Stomach (tissue), 9 donors: ENCODE data around the gene NDC1. TPM values are rescaled to one million over a fixed set of nuclear protein-coding genes. Genes with fewer than 3 reads are reported as not detected.

ENCODE experiments used
- DNase-seq, 2 donors: peaks; one replicate each; pipeline versions ENCODE4 v3.0.0 to v3.0.0-alpha.2; 2013 to 2019
- H3K27ac ChIP-seq, 5 donors: fragments of 200-600 bp in 4 of 5; sonication (generic) in 4 of 5; one replicate each; pipeline ENCODE4 v1.5.1; 2013 to 2019; ENCODE audit warnings: mild to moderate bottlenecking in 1 of 5, moderate library complexity in 1 of 5
- H3K27me3 ChIP-seq, 3 donors: fragments of 200-600 bp; sonication (generic); one replicate each; pipeline ENCODE4 v1.5.1; 2017 to 2019; ENCODE audit warnings: mixed run types in 1 of 3
- H3K36me3 ChIP-seq, 4 donors: fragments of 200-600 bp; sonication (generic); 1 replicate in 3 of 4; 2 replicates in 1 of 4; pipeline ENCODE4 v1.5.1; 2016 to 2019
- H3K4me1 ChIP-seq, 4 donors: fragments of 200-600 bp; sonication (generic); one replicate each; pipeline ENCODE4 v1.5.1; 2016 to 2019
- H3K4me3 ChIP-seq, 4 donors: fragments of 200-600 bp; sonication (generic) in 3 of 4; one replicate each; pipeline ENCODE4 v1.5.1; 2016 to 2019; ENCODE audit warnings: mild to moderate bottlenecking in 1 of 4
- H3K9me3 ChIP-seq, 4 donors: fragments of 200-600 bp; sonication (generic); one replicate each; pipeline ENCODE4 v1.5.1; 2016 to 2019
- CTCF ChIP-seq, 7 experiments: fragments of 450-650 bp in 4 of 7; fragments of 200-600 bp in 3 of 7; sonication (generic) in 3 of 7; IDR thresholded peaks; one replicate each; pipeline ENCODE4 v1.5.1; 2016 to 2019; ENCODE audit warnings: antibody characterized with exemption in 7 of 7, control low read depth in 2 of 7, mild to moderate bottlenecking in 1 of 7
- EP300 ChIP-seq: sonication (generic); formaldehyde crosslinking; IDR thresholded peaks from one replicate; pipeline ENCODE4 v1.6.1; 2017; ENCODE audit warnings: antibody characterized with exemption
- POLR2A ChIP-seq, 4 donors: fragments of 450-650 bp; IDR thresholded peaks; one replicate each; pipeline ENCODE4 v1.6.1; 2016; ENCODE audit warnings: antibody characterized with exemption in 4 of 4, control low read depth in 2 of 4, mild to moderate bottlenecking in 1 of 4, moderate library complexity in 1 of 4
- POLR2AphosphoS5 ChIP-seq, 3 donors: sonication (generic); formaldehyde crosslinking; IDR thresholded peaks; one replicate each; pipeline ENCODE4 v1.6.1; 2016; ENCODE audit warnings: antibody characterized with exemption in 3 of 3
- WGBS, 5 donors: extraction: QIAGEN DNeasy Blood & Tissue Kit in 3 of 5; methylation state at CpG; one replicate each; pipeline versions ENCODE4 v1.1.5 to v1.1.7; 2013 to 2018; 5-methylcytosine and 5-hydroxymethylcytosine counted together
- intact Hi-C: fragments of 100-400 bp; cut with DNase I; formaldehyde crosslinking; loops from one replicate; pipeline ENCODE4 v1.15.1; 2023; ENCODE audit warnings: low total_unique reads
- polyA plus RNA-seq, 3 donors: library from polyadenylated mRNA; stranded (reverse); fragments of 200-250 nt; gene quantifications; one replicate each; pipeline ENCODE4 v1.2.3, GENCODE V29; 2013
- total RNA-seq, 5 donors: library from RNA; depleted of rRNA; stranded (reverse); fragments of >200 nt; gene quantifications; one replicate each; pipeline versions ENCODE4 v1.1.0 to v1.2.3, GENCODE V29; 2014 to 2016
- donor health status: healthy with polysubstance abuse.
- donor health status: Bipolar disorder and iron deficiency.
- donor health status: healthy.

NDC1 gene
- total and polyA plus RNA-seq, 8 donors = 2.6 to 46.9 (median 7.7) TPM

GRCh38 chr1:53804791-53805505 is 33.1 kb downstream of the NDC1 start:
- Histone ChIP-seq H3K4me3 (no peak overlapping the region), H3K27ac (no peak overlapping the region), H3K4me1 (no peaks in the 10 kb centered on the region), H3K36me3 (peaks cover 11 to 82% (median 76%) of the 10 kb centered on the region in 4 donors), H3K9me3 (no peaks in the 10 kb centered on the region), H3K27me3 (no peaks in the 10 kb centered on the region)
- no peak for DNase-seq
- intact Hi-C loops = no loop called here
- WGBS, 5 donors = 75 to 88% (median 82%) methylated on average over 3 of the region's 3 CpGs
- TF ChIP-seq CTCF (IDR thresholded peaks at IDR 0.05) = no peak
- TF ChIP-seq POLR2AphosphoS5 (IDR thresholded peaks at IDR 0.05) = no peak

- no peak for DNase-seq
- intact Hi-C loops = no loop called here
- H3K27me3 ChIP-seq = no peaks in the 10 kb centered on the region
- no peak for TF ChIP-seq CTCF (IDR thresholded peaks at IDR 0.05)
- TF ChIP-seq POLR2AphosphoS5 (IDR thresholded peaks at IDR 0.05) = no peak
- no peak for TF ChIP-seq EP300
- H3K9me3 ChIP-seq = no peaks in the 10 kb centered on the region
- no peaks in the 10 kb centered on the region for H3K4me1 ChIP-seq
- H3K36me3 ChIP-seq = peaks cover 11 to 88% (median 82%) of the 10 kb centered on the region in 4 donors
- H3K27ac ChIP-seq = no peak overlapping the region
- 89 to 98% (median 98%) methylated on average over 7 of the region's 7 CpGs for WGBS, 5 donors
- H3K4me3 ChIP-seq = no peak overlapping the region
Observed at GRCh38 chr1:53804181-53804580, 33.9 kb downstream of the NDC1 start.

GRCh38 chr1:53800621-53801020 is 37.5 kb downstream of the NDC1 start:
- Histone ChIP-seq H3K4me1 (no peaks in the 10 kb centered on the region), H3K9me3 (no peaks in the 10 kb centered on the region), H3K4me3 (no peak overlapping the region), H3K36me3 (peaks cover 11 to 89% (median 78%) of the 10 kb centered on the region in 4 donors), H3K27me3 (no peaks in the 10 kb centered on the region), H3K27ac (no peak overlapping the region)
- no peak for DNase-seq
- TF ChIP-seq EP300 = no peak
- no peak for TF ChIP-seq POLR2A (IDR thresholded peaks at IDR 0.05)
- no peak for TF ChIP-seq CTCF (IDR thresholded peaks at IDR 0.05)
- no peak for TF ChIP-seq POLR2AphosphoS5 (IDR thresholded peaks at IDR 0.05)
- WGBS, 5 donors = 96 to 100% (median 100%) methylated on average over 1 of the region's 1 CpG
- intact Hi-C loops = no loop called here

- Histone ChIP-seq H3K27me3 (no peaks in the 10 kb centered on the region), H3K4me1 (no peaks in the 10 kb centered on the region), H3K27ac (no peak overlapping the region), H3K9me3 (no peaks in the 10 kb centered on the region), H3K4me3 (no peak overlapping the region), H3K36me3 (peaks cover 7 to 85% (median 72%) of the 10 kb centered on the region in 4 donors)
- TF ChIP-seq EP300 (no peak), POLR2AphosphoS5 (IDR thresholded peaks at IDR 0.05) (no peak), CTCF (IDR thresholded peaks at IDR 0.05) (no peak)
- DNase-seq = no peak
- WGBS, 5 donors = 64 to 79% (median 70%) methylated on average over 1 of the region's 1 CpG
- intact Hi-C loops = no loop called here
Observed at GRCh38 chr1:53799141-53799540, 39.0 kb downstream of the NDC1 start.
